H7 (cell line): ENCODE results near the gene CMTM4. TPM values are rescaled to one million over a fixed set of nuclear protein-coding genes. Genes with fewer than 3 reads are reported as not detected.
"Not testable (repeated sequence)": the region's sequence is repeated elsewhere in the genome, so short reads cannot be mapped to it uniquely, and the experiment has no call there.

Experiments used
- DNase-seq: peaks from one replicate; pipeline ENCODE4 v3.0.0; 2012
- H3K27me3 ChIP-seq: 2 replicates; pipeline ENCODE4 v1.6.0; 2011; ENCODE audit warnings: mild to moderate bottlenecking, low read length; ENCODE audit not compliant: control insufficient read depth, insufficient read depth
- H3K36me3 ChIP-seq: replicated peaks from 2 replicates; pipeline ENCODE4 v1.5.1; 2011; ENCODE audit warnings: low read length; ENCODE audit not compliant: control insufficient read depth, insufficient read depth
- H3K4me3 ChIP-seq: 2 replicates; pipeline ENCODE4 v1.5.1; 2011; ENCODE audit warnings: low read depth, mild to moderate bottlenecking, control low read depth, low read length, moderate library complexity; ENCODE audit not compliant: insufficient read depth
- total RNA-seq: library from RNA; depleted of rRNA; stranded (reverse); fragments of >200 nt; shearing (Covaris generic); gene quantifications from 2 replicates; pipeline ENCODE4 v1.2.3, GENCODE V29; 2014

CMTM4 gene
- total RNA-seq, 1 experiment from 2014 or later = 23.2 TPM

GRCh38 chr16:66629856-66630255 lies 66.7 kb downstream of the CMTM4 start:
- no peak overlapping the region for H3K4me3 ChIP-seq
- peak; percentile 8 for DNase-seq
- H3K27me3 ChIP-seq = no peaks in the 10 kb centered on the region
- peaks cover 1% of the 10 kb centered on the region for H3K36me3 ChIP-seq

- H3K4me3 ChIP-seq, H3K36me3 ChIP-seq, H3K27me3 ChIP-seq, DNase-seq: not testable (repeated sequence)
Observed at GRCh38 chr16:66627611-66628378, 68.7 kb downstream of the CMTM4 start.

- Histone ChIP-seq H3K4me3 (no peak overlapping the region), H3K36me3 (peaks cover 6% of the 10 kb centered on the region), H3K27me3 (no peaks in the 10 kb centered on the region)
- peak; percentile 17 for DNase-seq
Observed at GRCh38 chr16:66623755-66624154, 72.8 kb downstream of the CMTM4 start.

- Histone ChIP-seq H3K4me3 (no peak overlapping the region), H3K36me3 (peaks cover 8% of the 10 kb centered on the region), H3K27me3 (no peaks in the 10 kb centered on the region)
- peak; percentile 15 for DNase-seq
Observed at GRCh38 chr16:66622863-66623262, 73.7 kb downstream of the CMTM4 start.

GRCh38 chr16:66621973-66622372 lies 74.6 kb downstream of the CMTM4 start:
- Histone ChIP-seq H3K27me3 (no peaks in the 10 kb centered on the region), H3K4me3 (no peak overlapping the region), H3K36me3 (peaks cover 8% of the 10 kb centered on the region)
- no peak for DNase-seq

GRCh38 chr16:66620429-66620795 lies 76.1 kb downstream of the CMTM4 start:
- DNase-seq = no peak
- no peak overlapping the region for H3K4me3 ChIP-seq
- peaks cover 8% of the 10 kb centered on the region for H3K36me3 ChIP-seq
- H3K27me3 ChIP-seq = no peaks in the 10 kb centered on the region

- DNase-seq = no peak
- Histone ChIP-seq H3K4me3 (no peak overlapping the region), H3K27me3 (no peaks in the 10 kb centered on the region), H3K36me3 (peaks cover 11% of the 10 kb centered on the region)
Observed at GRCh38 chr16:66619534-66620428, 76.8 kb downstream of the CMTM4 start.

GRCh38 chr16:66618588-66619375 lies 77.8 kb downstream of the CMTM4 start:
- H3K27me3 ChIP-seq = no peaks in the 10 kb centered on the region
- H3K4me3 ChIP-seq = no peak overlapping the region
- no peak for DNase-seq
- peaks cover 10% of the 10 kb centered on the region for H3K36me3 ChIP-seq

- Histone ChIP-seq H3K4me3 (no peak overlapping the region), H3K27me3 (no peaks in the 10 kb centered on the region), H3K36me3 (peaks cover 20% of the 10 kb centered on the region)
- no peak for DNase-seq
Observed at GRCh38 chr16:66617728-66618127, 78.8 kb downstream of the CMTM4 start.

GRCh38 chr16:66617010-66617434 lies 79.5 kb downstream of the CMTM4 start:
- Histone ChIP-seq H3K4me3 (no peak overlapping the region), H3K27me3 (no peaks in the 10 kb centered on the region), H3K36me3 (peaks cover 23% of the 10 kb centered on the region)
- DNase-seq = peak; percentile 59

- Histone ChIP-seq H3K4me3 (no peak overlapping the region), H3K36me3 (peaks cover 23% of the 10 kb centered on the region), H3K27me3 (no peaks in the 10 kb centered on the region)
- peak; percentile 71 for DNase-seq
Observed at GRCh38 chr16:66616592-66616991, 80.0 kb downstream of the CMTM4 start.

- no peak for DNase-seq
- Histone ChIP-seq H3K27me3 (no peaks in the 10 kb centered on the region), H3K4me3 (no peak overlapping the region), H3K36me3 (peaks cover 23% of the 10 kb centered on the region)
Observed at GRCh38 chr16:66616169-66616568, 80.4 kb downstream of the CMTM4 start.

GRCh38 chr16:66614161-66614802 lies 82.3 kb downstream of the CMTM4 start:
- Histone ChIP-seq H3K4me3 (no peak overlapping the region), H3K27me3 (no peaks in the 10 kb centered on the region), H3K36me3 (peaks cover 26% of the 10 kb centered on the region)
- DNase-seq = no peak

GRCh38 chr16:66612422-66612821 lies 84.1 kb downstream of the CMTM4 start:
- no peaks in the 10 kb centered on the region for H3K27me3 ChIP-seq
- DNase-seq = no peak
- no peak overlapping the region for H3K4me3 ChIP-seq
- peaks cover 25% of the 10 kb centered on the region for H3K36me3 ChIP-seq
